ENCODE data around the gene LRBA. TPM values are rescaled to one million over a fixed set of nuclear protein-coding genes. Genes with fewer than 3 reads are reported as not detected.
"Not testable (repeated sequence)": the region's sequence is repeated elsewhere in the genome, so short reads cannot be mapped to it uniquely, and the experiment has no call there.

LRBA gene
- total RNA-seq, 1 donor from 2014 or later: 28.2 TPM

DNA sequence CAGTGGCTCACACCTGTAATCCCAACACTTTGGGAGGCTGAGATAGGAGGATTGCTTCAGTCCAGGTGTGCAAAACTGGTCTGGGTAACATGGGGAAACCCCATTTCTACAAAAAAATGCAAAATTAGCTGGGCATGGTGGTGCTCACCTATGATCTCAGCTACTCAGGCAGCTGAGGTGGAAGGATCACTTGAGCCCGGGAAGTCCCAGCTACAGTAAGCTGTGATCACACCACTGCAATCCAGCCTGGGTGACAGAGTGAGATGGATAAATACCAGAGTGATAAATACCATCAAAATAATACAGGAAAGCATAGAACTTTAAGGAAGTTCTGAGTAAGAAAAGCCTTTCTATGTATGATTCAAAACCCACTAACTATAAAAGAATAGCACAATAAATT, 52.8 kb downstream of the LRBA start:
- Mint-ChIP-seq H3K4me3 (no peak overlapping the region), H3K27ac (ENCODE audit: unreplicated experiment) (no peak overlapping the region), H3K9me3 (peaks cover 15% of the 10 kb centered on the region), H3K4me1 (no peaks in the 10 kb centered on the region), H3K36me3 (ENCODE audit: low read depth) (peaks cover 21% of the 10 kb centered on the region), H3K27me3 (ENCODE audit: low read depth) (no peaks in the 10 kb centered on the region)
- TF ChIP-seq, protein P1, sequence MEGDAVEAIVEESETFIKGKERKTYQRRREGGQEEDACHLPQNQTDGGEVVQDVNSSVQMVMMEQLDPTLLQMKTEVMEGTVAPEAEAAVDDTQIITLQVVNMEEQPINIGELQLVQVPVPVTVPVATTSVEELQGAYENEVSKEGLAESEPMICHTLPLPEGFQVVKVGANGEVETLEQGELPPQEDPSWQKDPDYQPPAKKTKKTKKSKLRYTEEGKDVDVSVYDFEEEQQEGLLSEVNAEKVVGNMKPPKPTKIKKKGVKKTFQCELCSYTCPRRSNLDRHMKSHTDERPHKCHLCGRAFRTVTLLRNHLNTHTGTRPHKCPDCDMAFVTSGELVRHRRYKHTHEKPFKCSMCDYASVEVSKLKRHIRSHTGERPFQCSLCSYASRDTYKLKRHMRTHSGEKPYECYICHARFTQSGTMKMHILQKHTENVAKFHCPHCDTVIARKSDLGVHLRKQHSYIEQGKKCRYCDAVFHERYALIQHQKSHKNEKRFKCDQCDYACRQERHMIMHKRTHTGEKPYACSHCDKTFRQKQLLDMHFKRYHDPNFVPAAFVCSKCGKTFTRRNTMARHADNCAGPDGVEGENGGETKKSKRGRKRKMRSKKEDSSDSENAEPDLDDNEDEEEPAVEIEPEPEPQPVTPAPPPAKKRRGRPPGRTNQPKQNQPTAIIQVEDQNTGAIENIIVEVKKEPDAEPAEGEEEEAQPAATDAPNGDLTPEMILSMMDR (conservative IDR thresholded peaks at IDR 0.05): no peak
- DNase-seq (ENCODE audit: low read depth, low spot score): no peak

DNA sequence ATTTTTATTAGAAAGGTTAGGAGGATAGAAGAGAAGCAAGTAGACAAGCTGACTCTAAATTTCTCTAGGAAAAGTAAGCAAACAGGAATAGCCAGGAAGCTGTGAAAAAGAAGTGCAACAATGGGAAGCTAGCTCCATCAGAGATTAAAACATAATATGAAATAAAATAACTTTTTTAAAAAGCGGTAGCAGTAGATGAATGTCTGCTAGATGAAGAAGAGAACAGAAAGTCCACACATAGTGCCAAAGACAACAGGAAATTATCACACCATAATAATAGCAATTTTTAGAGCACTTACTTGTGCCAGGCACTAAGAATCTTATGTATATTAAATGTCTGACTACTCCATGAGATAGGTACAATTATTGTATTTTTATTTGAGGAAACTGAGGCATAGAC, 53.5 kb downstream of the LRBA start:
- peaks cover 28% of the 10 kb centered on the region for H3K36me3 Mint-ChIP-seq (ENCODE audit: low read depth)

DNA sequence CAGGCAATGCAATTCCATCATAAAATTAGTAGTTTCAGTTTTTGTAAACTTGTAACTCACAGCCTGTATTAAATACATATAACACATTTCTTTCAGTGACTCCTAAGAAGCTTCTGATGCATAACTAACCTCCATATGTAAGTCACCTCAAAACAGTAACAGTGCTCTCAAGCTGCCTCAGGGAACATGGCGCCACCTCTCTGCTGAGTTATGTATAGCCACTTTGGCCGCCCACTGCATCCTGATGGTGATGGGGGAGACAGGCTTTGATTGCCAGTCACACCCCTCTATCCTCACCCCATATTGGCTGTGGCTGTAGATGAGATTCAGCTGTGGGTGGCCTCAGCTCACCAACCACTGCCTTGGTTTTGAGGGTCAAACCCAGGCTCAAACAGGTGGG, 54.3 kb downstream of the LRBA start:
- Mint-ChIP-seq H3K4me1 (no peaks in the 10 kb centered on the region), H3K27ac (ENCODE audit: unreplicated experiment) (no peak overlapping the region), H3K36me3 (ENCODE audit: low read depth) (peaks cover 35% of the 10 kb centered on the region), H3K4me3 (no peak overlapping the region), H3K27me3 (ENCODE audit: low read depth) (no peaks in the 10 kb centered on the region), H3K9me3 (peaks cover 22% of the 10 kb centered on the region)
- TF ChIP-seq, protein P1 (conservative IDR thresholded peaks at IDR 0.05): peak; percentile 37
- no peak for DNase-seq (ENCODE audit: low read depth, low spot score)

More for the DNA sequence above, 53.5 kb downstream of the LRBA start:
- Mint-ChIP-seq H3K27me3 (ENCODE audit: low read depth) (no peaks in the 10 kb centered on the region), H3K9me3 (peaks cover 19% of the 10 kb centered on the region), H3K4me3 (no peak overlapping the region), H3K27ac (ENCODE audit: unreplicated experiment) (no peak overlapping the region), H3K4me1 (no peaks in the 10 kb centered on the region)
- no peak for DNase-seq (ENCODE audit: low read depth, low spot score)
- TF ChIP-seq, protein P1 (conservative IDR thresholded peaks at IDR 0.05): no peak

DNA sequence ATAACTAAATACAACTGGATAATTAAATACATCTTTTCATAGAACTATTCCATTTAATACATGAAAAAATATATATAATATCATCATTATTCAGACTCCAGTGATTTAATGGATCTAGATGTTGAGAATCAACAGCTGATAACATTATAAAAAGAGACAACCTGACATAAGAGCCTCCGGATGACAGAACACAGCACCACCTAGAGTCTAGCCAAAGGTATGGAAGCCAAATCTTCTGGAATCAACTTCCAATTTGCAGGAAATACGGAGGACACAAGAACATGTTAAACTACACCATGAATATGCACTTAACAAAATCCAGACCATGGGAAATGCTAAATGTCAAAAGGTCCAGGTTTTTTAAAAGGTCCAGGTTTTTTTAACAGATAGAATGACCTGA, 55.0 kb downstream of the LRBA start:
- H3K27me3 Mint-ChIP-seq (ENCODE audit: low read depth): no peaks in the 10 kb centered on the region
- H3K4me1 Mint-ChIP-seq: no peaks in the 10 kb centered on the region
- H3K36me3 Mint-ChIP-seq (ENCODE audit: low read depth): peaks cover 32% of the 10 kb centered on the region
- H3K27ac Mint-ChIP-seq (ENCODE audit: unreplicated experiment): no peak overlapping the region
- no peak for DNase-seq (ENCODE audit: low read depth, low spot score)
- H3K4me3 Mint-ChIP-seq: no peak overlapping the region
- peaks cover 19% of the 10 kb centered on the region for H3K9me3 Mint-ChIP-seq
- TF ChIP-seq, protein P1 (conservative IDR thresholded peaks at IDR 0.05): peak; percentile 51

DNA sequence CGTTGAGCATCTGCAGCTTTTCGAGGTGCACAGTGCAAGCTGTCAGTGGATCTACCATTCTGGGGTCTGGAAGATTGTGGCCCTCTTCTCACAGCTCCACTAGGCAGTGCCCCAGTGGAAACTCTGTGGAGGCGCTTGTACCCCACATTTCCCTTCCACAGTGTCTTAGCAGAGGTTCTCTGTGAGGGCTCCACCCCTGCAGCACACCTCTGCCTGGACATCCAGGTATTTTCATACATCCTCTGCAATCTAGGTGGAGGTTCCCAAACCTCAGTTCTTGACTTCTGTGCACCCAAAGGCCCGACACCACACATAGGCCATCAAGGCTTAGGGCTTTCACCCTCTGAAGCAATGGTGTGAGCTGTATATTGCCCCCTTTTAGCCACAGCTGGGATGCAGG, 57.1 kb downstream of the LRBA start:
- not testable (repeated sequence) for DNase-seq (ENCODE audit: low read depth, low spot score)
- Mint-ChIP-seq H3K9me3 (peaks cover 19% of the 10 kb centered on the region), H3K36me3 (ENCODE audit: low read depth) (peaks cover 33% of the 10 kb centered on the region)

DNA sequence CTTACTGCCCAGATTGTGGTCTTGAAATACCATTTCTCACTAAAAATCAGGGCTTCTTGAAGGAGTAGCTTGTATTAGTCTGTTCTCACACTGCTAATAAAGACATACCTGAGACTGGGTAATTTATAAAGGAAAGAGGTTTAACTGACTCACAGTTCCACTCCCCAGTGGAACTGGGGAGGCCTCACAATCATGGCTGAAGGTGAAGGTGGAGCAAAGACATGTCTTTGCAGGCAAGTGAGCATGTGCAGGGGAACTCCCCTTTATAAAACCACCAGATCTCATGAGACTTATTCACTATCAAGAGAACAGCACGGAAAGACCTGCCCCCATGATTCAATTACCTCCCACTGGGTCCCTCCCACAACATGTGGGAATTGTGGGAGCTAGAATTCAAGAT, 58.0 kb downstream of the LRBA start:
- H3K27me3 Mint-ChIP-seq (ENCODE audit: low read depth); H3K4me3 Mint-ChIP-seq; DNase-seq (ENCODE audit: low read depth, low spot score); H3K4me1 Mint-ChIP-seq; H3K27ac Mint-ChIP-seq (ENCODE audit: unreplicated experiment): not testable (repeated sequence)
- peaks cover 24% of the 10 kb centered on the region for H3K9me3 Mint-ChIP-seq
- peaks cover 39% of the 10 kb centered on the region for H3K36me3 Mint-ChIP-seq (ENCODE audit: low read depth)

More for the DNA sequence above, 57.1 kb downstream of the LRBA start:
- H3K4me3 Mint-ChIP-seq; H3K27ac Mint-ChIP-seq (ENCODE audit: unreplicated experiment); H3K4me1 Mint-ChIP-seq; H3K27me3 Mint-ChIP-seq (ENCODE audit: low read depth): not testable (repeated sequence)

DNA sequence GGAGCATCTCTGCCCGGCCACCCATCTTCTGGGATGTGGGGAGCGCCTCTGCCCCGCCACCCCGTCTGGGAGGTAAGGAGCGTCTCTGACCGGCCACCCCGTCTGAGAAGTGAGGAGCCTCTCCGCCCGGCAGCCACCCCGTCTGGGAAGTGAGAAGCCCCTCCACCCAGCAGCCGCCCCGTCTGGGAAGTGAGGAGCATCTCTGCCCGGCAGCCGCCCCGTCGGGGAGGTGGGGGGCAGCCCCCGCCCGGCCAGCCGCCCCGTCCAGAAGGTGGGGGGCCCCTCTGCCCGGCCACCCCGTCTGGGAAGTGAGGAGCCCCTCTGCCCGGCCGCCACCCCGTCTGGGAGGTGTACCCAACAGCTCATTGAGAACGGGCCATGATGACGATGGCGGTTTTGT, 61.2 kb downstream of the LRBA start:
- H3K4me1 Mint-ChIP-seq; H3K4me3 Mint-ChIP-seq; DNase-seq (ENCODE audit: low read depth, low spot score); H3K27me3 Mint-ChIP-seq (ENCODE audit: low read depth); H3K27ac Mint-ChIP-seq (ENCODE audit: unreplicated experiment): not testable (repeated sequence)
- H3K36me3 Mint-ChIP-seq (ENCODE audit: low read depth): peaks cover 35% of the 10 kb centered on the region
- H3K9me3 Mint-ChIP-seq: peaks cover 23% of the 10 kb centered on the region
